ENCODE results near the gene OPN4.

DNA sequence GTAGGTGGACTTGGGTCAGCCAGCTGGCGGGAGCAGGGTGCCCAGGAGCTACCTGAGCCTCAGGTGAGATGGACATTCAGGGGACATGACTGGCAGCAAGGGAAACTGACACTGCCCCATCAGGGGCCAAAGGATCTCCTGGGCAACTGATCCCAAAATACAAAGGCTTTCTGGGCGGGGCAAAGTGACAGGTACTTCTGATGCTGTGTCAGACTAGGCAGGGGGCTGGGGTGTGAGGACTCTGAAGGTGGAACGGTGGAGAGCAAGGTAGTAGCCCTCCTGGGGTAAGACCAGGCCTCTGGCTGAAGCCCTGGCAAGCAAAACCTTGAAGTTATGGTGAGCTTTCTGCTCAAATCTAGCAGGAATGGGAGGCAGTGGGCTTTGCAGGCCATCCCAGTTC is 4.4 kb downstream of the OPN4 start:
- no peak for TF ChIP-seq EP300 (IDR thresholded peaks at IDR 0.05)
- TF ChIP-seq, protein P1, sequence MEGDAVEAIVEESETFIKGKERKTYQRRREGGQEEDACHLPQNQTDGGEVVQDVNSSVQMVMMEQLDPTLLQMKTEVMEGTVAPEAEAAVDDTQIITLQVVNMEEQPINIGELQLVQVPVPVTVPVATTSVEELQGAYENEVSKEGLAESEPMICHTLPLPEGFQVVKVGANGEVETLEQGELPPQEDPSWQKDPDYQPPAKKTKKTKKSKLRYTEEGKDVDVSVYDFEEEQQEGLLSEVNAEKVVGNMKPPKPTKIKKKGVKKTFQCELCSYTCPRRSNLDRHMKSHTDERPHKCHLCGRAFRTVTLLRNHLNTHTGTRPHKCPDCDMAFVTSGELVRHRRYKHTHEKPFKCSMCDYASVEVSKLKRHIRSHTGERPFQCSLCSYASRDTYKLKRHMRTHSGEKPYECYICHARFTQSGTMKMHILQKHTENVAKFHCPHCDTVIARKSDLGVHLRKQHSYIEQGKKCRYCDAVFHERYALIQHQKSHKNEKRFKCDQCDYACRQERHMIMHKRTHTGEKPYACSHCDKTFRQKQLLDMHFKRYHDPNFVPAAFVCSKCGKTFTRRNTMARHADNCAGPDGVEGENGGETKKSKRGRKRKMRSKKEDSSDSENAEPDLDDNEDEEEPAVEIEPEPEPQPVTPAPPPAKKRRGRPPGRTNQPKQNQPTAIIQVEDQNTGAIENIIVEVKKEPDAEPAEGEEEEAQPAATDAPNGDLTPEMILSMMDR (IDR thresholded peaks at IDR 0.05) = no peak
- no peak for TF ChIP-seq POLR2A (IDR thresholded peaks at IDR 0.05)

Measured in ovary (tissue), 3 donors.